Ishikawa (cell line): Measurements from ENCODE around the gene ATP13A1.

ENCODE experiments used
- EP300 ChIP-seq: IDR thresholded peaks from 2 replicates; pipeline ENCODE4 v1.6.1; 2012; ENCODE audit warnings: borderline replicate concordance
- FOXM1 ChIP-seq: IDR thresholded peaks from 2 replicates; pipeline ENCODE4 v1.6.1; 2012; ENCODE audit warnings: low read depth, borderline replicate concordance
- TAF1 ChIP-seq: IDR thresholded peaks from 2 replicates; pipeline ENCODE4 v1.6.1; 2012; ENCODE audit warnings: low read depth, mild to moderate bottlenecking

DNA sequence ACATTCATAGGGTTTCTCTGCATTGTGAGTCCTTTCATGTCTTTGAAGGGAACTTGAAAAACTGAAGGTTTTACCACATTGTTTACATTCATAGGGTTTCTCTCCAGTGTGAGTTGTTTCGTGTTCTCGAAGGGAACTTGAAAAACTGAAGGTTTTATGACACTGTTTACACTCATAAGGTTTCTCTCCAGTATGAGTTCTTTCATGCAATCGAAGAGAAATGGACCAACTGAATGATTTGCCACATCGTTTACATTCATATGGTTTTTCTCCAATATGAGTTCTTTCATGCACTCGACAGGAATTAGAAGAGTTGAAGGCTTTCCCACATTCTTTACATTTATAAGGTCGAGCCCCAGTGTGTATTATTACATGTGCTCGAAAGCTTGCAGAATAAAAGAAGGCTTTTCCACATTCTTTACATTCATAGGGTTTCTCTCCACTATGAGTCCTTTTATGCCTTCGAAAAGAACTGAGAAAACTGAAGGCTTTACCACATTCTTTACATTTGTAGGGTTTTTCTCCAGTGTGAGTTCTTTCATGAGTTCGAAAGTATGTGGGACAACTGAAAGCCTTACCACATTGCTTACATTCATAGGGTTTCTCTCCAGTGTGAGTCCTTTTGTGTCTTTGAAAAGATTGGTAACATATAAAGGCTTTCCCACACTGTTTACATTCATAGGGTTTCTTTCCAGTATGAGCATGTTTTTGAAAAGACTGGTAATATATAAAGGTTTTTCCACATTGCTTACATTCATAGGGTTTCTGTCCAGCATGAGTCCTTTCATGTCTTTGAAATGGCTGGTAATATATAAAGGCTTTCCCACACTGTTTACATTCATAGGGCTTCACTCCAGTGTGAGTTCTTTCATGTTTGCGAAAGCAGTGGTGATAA, 48.7 kb upstream of the ATP13A1 start:
- no peak for TF ChIP-seq TAF1
- no peak for TF ChIP-seq FOXM1
- TF ChIP-seq EP300: no peak
